H9 (cell line): ENCODE data around the gene TMEM204. TPM values are rescaled to one million over a fixed set of nuclear protein-coding genes. Genes with fewer than 3 reads are reported as not detected.

ENCODE experiments used
- DNase-seq: peaks from one replicate; pipeline ENCODE4 v3.0.0-alpha.2; 2017
- H2AFZ ChIP-seq: one replicate; pipeline ENCODE4 v1.6.1; 2013; ENCODE audit warnings: mild to moderate bottlenecking, low read length, control low read depth, moderate library complexity
- H2AK5ac ChIP-seq: 2 replicates; pipeline ENCODE4 v1.6.1; 2013; ENCODE audit warnings: low read length, control low read depth, mixed read lengths; ENCODE audit not compliant: insufficient read length
- H2BK120ac ChIP-seq: one replicate; pipeline ENCODE4 v1.6.1; 2013; ENCODE audit warnings: low read depth, mild to moderate bottlenecking, low read length, control low read depth, inconsistent platforms; ENCODE audit not compliant: poor library complexity, severe bottlenecking
- H2BK12ac ChIP-seq: 2 replicates; pipeline ENCODE4 v1.6.1; 2013; ENCODE audit warnings: low read length, control low read depth, mixed read lengths, low read depth; ENCODE audit not compliant: insufficient read length
- H2BK15ac ChIP-seq: 2 replicates; pipeline ENCODE4 v1.6.1; 2013; ENCODE audit warnings: low read depth, low read length, control low read depth
- H2BK20ac ChIP-seq: one replicate; pipeline ENCODE4 v1.6.1; 2013; ENCODE audit warnings: low read depth, mild to moderate bottlenecking, low read length, control low read depth, inconsistent platforms; ENCODE audit not compliant: poor library complexity, severe bottlenecking
- H2BK5ac ChIP-seq: 2 replicates; pipeline ENCODE4 v1.6.1; 2013; ENCODE audit warnings: low read length, control low read depth, mixed read lengths; ENCODE audit not compliant: insufficient read length
- H3K14ac ChIP-seq: 2 replicates; pipeline ENCODE4 v1.6.1; 2013; ENCODE audit warnings: low read length, control low read depth; ENCODE audit not compliant: insufficient read depth
- H3K18ac ChIP-seq: 2 replicates; pipeline ENCODE4 v1.6.1; 2013; ENCODE audit warnings: low read depth, mild to moderate bottlenecking, mixed read lengths, low read length, control low read depth; ENCODE audit not compliant: insufficient read length
- H3K23ac ChIP-seq: 2 replicates; pipeline ENCODE4 v1.6.1; 2013; ENCODE audit warnings: low read length, control low read depth, mixed read lengths, low read depth; ENCODE audit not compliant: insufficient read length
- H3K23me2 ChIP-seq: 2 replicates; pipeline ENCODE4 v1.6.1; 2013; ENCODE audit warnings: low read depth, mild to moderate bottlenecking, mixed read lengths, low read length, control low read depth; ENCODE audit not compliant: insufficient read length, poor library complexity, severe bottlenecking
- H3K27ac ChIP-seq: 2 replicates; pipeline ENCODE4 v1.5.1; 2013; ENCODE audit warnings: low read length, control low read depth, mixed read lengths, low read depth; ENCODE audit not compliant: insufficient read length
- H3K27me3 ChIP-seq: 2 replicates; pipeline ENCODE4 v1.6.1; 2013; ENCODE audit warnings: low read length, control low read depth, inconsistent platforms; ENCODE audit not compliant: insufficient read depth
- H3K4ac ChIP-seq: 2 replicates; pipeline ENCODE4 v1.6.1; 2013; ENCODE audit warnings: low read depth, mild to moderate bottlenecking, control low read depth, inconsistent platforms, low read length, moderate library complexity
- H3K4me1 ChIP-seq: 2 replicates; pipeline ENCODE4 v1.6.1; 2013; ENCODE audit warnings: low read length, control low read depth, inconsistent platforms; ENCODE audit not compliant: insufficient read depth
- H3K4me2 ChIP-seq: 2 replicates; pipeline ENCODE4 v1.6.1; 2013; ENCODE audit warnings: low read length, control low read depth, mixed read lengths; ENCODE audit not compliant: insufficient read length, insufficient read depth
- H3K56ac ChIP-seq: 2 replicates; pipeline ENCODE4 v1.6.1; 2013; ENCODE audit warnings: low read depth, mild to moderate bottlenecking, mixed read lengths, low read length, control low read depth; ENCODE audit not compliant: insufficient read length
- H3K79me1 ChIP-seq: 2 replicates; pipeline ENCODE4 v1.6.1; 2013; ENCODE audit warnings: low read depth, mild to moderate bottlenecking, moderate library complexity, low read length, control low read depth, inconsistent platforms; ENCODE audit not compliant: insufficient read depth, poor library complexity, severe bottlenecking
- H3K79me2 ChIP-seq: 2 replicates; pipeline ENCODE4 v1.6.1; 2013; ENCODE audit warnings: low read length, control low read depth, inconsistent platforms; ENCODE audit not compliant: insufficient read depth
- H3K9ac ChIP-seq: 2 replicates; pipeline ENCODE4 v1.6.1; 2013; ENCODE audit warnings: low read length, control low read depth, mixed read lengths; ENCODE audit not compliant: insufficient read length; ENCODE audit errors: extremely low read depth
- H3K9me3 ChIP-seq: one replicate; pipeline ENCODE4 v1.6.1; 2013; ENCODE audit warnings: low read depth, low read length, inconsistent platforms; ENCODE audit not compliant: control insufficient read depth
- H3T11ph ChIP-seq: one replicate; pipeline ENCODE4 v1.6.1; 2013; ENCODE audit warnings: mild to moderate bottlenecking, low read length, control low read depth, inconsistent platforms
- H4K20me1 ChIP-seq: one replicate; pipeline ENCODE4 v1.6.1; 2013; ENCODE audit not compliant: control insufficient read depth, insufficient read length, insufficient read depth
- H4K5ac ChIP-seq: 2 replicates; pipeline ENCODE4 v1.6.1; 2013; ENCODE audit warnings: low read depth, mild to moderate bottlenecking, mixed read lengths, low read length, control low read depth; ENCODE audit not compliant: insufficient read length
- H4K8ac ChIP-seq: replicated peaks from 2 replicates; pipeline ENCODE4 v1.6.1; 2013; ENCODE audit warnings: low read length, control low read depth, mixed read lengths, low read depth; ENCODE audit not compliant: insufficient read length
- H4K91ac ChIP-seq: 2 replicates; pipeline ENCODE4 v1.6.1; 2013; ENCODE audit warnings: low read depth, mild to moderate bottlenecking, moderate library complexity, mixed read lengths, low read length, control low read depth; ENCODE audit not compliant: insufficient read length
- H3K27ac Mint-ChIP-seq, 3 experiments: 2 replicates in 2 of 3; 3 replicates in 1 of 3; pipeline ENCODE4 v1.8.0; 2020 to 2021; ENCODE audit warnings: mixed read lengths in 3 of 3, mild to moderate bottlenecking in 1 of 3, moderate library complexity in 1 of 3
- H3K27me3 Mint-ChIP-seq: 2 replicates; pipeline ENCODE4 v1.8.0; 2021; ENCODE audit warnings: low read depth, mild to moderate bottlenecking, moderate library complexity, mixed read lengths
- H3K36me3 Mint-ChIP-seq, 3 experiments: 2 replicates in 2 of 3; 3 replicates in 1 of 3; pipeline ENCODE4 v1.8.0; 2020 to 2021; ENCODE audit warnings: low read depth in 3 of 3, mixed read lengths in 3 of 3; ENCODE audit not compliant: insufficient read depth in 1 of 3
- H3K4me1 Mint-ChIP-seq, 2 experiments: 2 replicates each; pipeline ENCODE4 v1.8.0; 2020; ENCODE audit warnings: mixed read lengths in 2 of 2
- H3K4me3 Mint-ChIP-seq, 2 experiments: 2 replicates in 1 of 2; 3 replicates in 1 of 2; pipeline ENCODE4 v1.8.0; 2020 to 2021; ENCODE audit warnings: mild to moderate bottlenecking in 2 of 2, mixed read lengths in 2 of 2, moderate library complexity in 1 of 2
- H3K9me3 Mint-ChIP-seq, 2 experiments: 2 replicates in 1 of 2; 3 replicates in 1 of 2; pipeline ENCODE4 v1.8.0; 2020; ENCODE audit warnings: mild to moderate bottlenecking in 2 of 2, mixed read lengths in 2 of 2, moderate library complexity in 1 of 2
- CTCF ChIP-seq: fragments of 200-600 bp; sonication (generic); conservative IDR thresholded peaks from 3 replicates; pipeline ENCODE4 v1.8.0; 2021; ENCODE audit warnings: antibody characterized with exemption, mild to moderate bottlenecking
- WGBS: extraction: QIAGEN DNeasy Blood & Tissue Kit; methylation state at CpG from one replicate; pipeline ENCODE4 v1.1.7; 2013; ENCODE audit warnings: missing lambda C conversion rate, low lambda C conversion rate, mixed read lengths; ENCODE audit not compliant: insufficient read length; ENCODE audit errors: extremely low coverage; 5-methylcytosine and 5-hydroxymethylcytosine counted together
- total RNA-seq: library from RNA; stranded (reverse); gene quantifications from 2 replicates; pipeline ENCODE4 v1.2.1, GENCODE V29; 2021

TMEM204 gene
- total RNA-seq, 1 experiment from 2014 or later = not detected

- WGBS = no CpG with 5 or more reads among the region's 39 CpGs
- no peak overlapping the region for H2AFZ ChIP-seq
- no peak overlapping the region for H3K27ac ChIP-seq
- no peak overlapping the region for H2BK15ac ChIP-seq
- no peak overlapping the region for H3K56ac ChIP-seq
- H4K91ac ChIP-seq = no peak overlapping the region
- H2BK120ac ChIP-seq = no peak overlapping the region
- no peak overlapping the region for H2BK12ac ChIP-seq
- H3K4me3 Mint-ChIP-seq = no peak overlapping the region
- no peaks in the 10 kb centered on the region for H4K20me1 ChIP-seq
- H3K4me2 ChIP-seq = no peak overlapping the region
- DNase-seq = no peak
- no peak overlapping the region for H4K8ac ChIP-seq
- H3K18ac ChIP-seq = no peak overlapping the region
- H2AK5ac ChIP-seq = no peak overlapping the region
- H3K9me3 Mint-ChIP-seq = no peaks in the 10 kb centered on the region
- H4K5ac ChIP-seq = no peak overlapping the region
- H2BK5ac ChIP-seq = no peak overlapping the region
- no peaks in the 10 kb centered on the region for H3K79me1 ChIP-seq
- TF ChIP-seq CTCF = no peak
- H3K9ac ChIP-seq = no peak overlapping the region
- no peak overlapping the region for H3T11ph ChIP-seq
- peaks cover 34% of the 10 kb centered on the region for H3K27me3 Mint-ChIP-seq
- H3K23ac ChIP-seq = no peak overlapping the region
- no peak overlapping the region; the same call in 1 of the 2 replicates for H3K14ac ChIP-seq
- H3K4me1 Mint-ChIP-seq = peaks cover 2 to 3% of the 10 kb centered on the region in 2 experiments
- H3K27ac Mint-ChIP-seq = no peak overlapping the region
- H3K27me3 ChIP-seq = no peaks in the 10 kb centered on the region
- no peaks in the 10 kb centered on the region for H3K36me3 Mint-ChIP-seq
- no peak overlapping the region for H3K4ac ChIP-seq
- H3K79me2 ChIP-seq = no peaks in the 10 kb centered on the region
- no peaks in the 10 kb centered on the region; the same call in 1 of the 2 replicates for H3K4me1 ChIP-seq
- H2BK20ac ChIP-seq = no peak overlapping the region
- peaks cover under 1% of the 10 kb centered on the region for H3K23me2 ChIP-seq
- no peaks in the 10 kb centered on the region for H3K9me3 ChIP-seq
These were observed 45.9 kb upstream of the TMEM204 start for GRCh38 chr16:1487395-1488053.
